SU-DHL-6 (cell line): ENCODE results near the gene TMCC1.

Experiments used
- H2AFZ ChIP-seq: fragments of 200-600 bp; sonication (generic); 2 replicates; pipeline ENCODE4 v1.6.1; 2014; ENCODE audit warnings: low read depth, mild to moderate bottlenecking, moderate library complexity, mixed read lengths, antibody characterized with exemption, low read length; ENCODE audit not compliant: severe bottlenecking
- H3F3A ChIP-seq: fragments of 200-600 bp; shearing (Covaris generic); 2 replicates; pipeline ENCODE4 v1.6.0; 2016; ENCODE audit warnings: antibody characterized with exemption, mild to moderate bottlenecking; ENCODE audit not compliant: insufficient read depth
- H3K27ac ChIP-seq: fragments of 200-600 bp; sonication (generic); 2 replicates; pipeline ENCODE4 v1.5.1; 2016; ENCODE audit warnings: low read depth, mild to moderate bottlenecking, low read length, moderate library complexity, mixed read lengths
- H3K27me3 ChIP-seq: fragments of 200-600 bp; sonication (generic), shearing (Covaris generic); 2 replicates; pipeline ENCODE4 v1.6.0; 2014; ENCODE audit warnings: mild to moderate bottlenecking, low read length
- H3K36me3 ChIP-seq: fragments of 200-600 bp; sonication (generic); 2 replicates; pipeline ENCODE4 v1.6.1; 2014; ENCODE audit warnings: mild to moderate bottlenecking, low read length, mixed read lengths
- H3K4me2 ChIP-seq: fragments of 300-600, 200-600 bp; shearing (Covaris generic), sonication (generic); 2 replicates; pipeline ENCODE4 v1.6.0; 2014; ENCODE audit warnings: low read length, low read depth, mild to moderate bottlenecking; ENCODE audit not compliant: poor library complexity, severe bottlenecking
- H3K4me3 ChIP-seq: fragments of 200-600 bp; sonication (generic); 2 replicates; pipeline ENCODE4 v1.5.1; 2014; ENCODE audit warnings: antibody characterized with exemption, low read length, mild to moderate bottlenecking, mixed read lengths; ENCODE audit not compliant: insufficient read depth, poor library complexity, severe bottlenecking
- H3K79me2 ChIP-seq: fragments of 200-600 bp; sonication (generic); 2 replicates; pipeline ENCODE4 v1.6.1; 2014; ENCODE audit warnings: mild to moderate bottlenecking, low read length, moderate library complexity; ENCODE audit not compliant: insufficient read depth
- H3K9ac ChIP-seq: fragments of 200-600 bp; sonication (generic); 2 replicates; pipeline ENCODE4 v1.7.0; 2014; ENCODE audit warnings: mild to moderate bottlenecking, low read length
- H3K9me2 ChIP-seq: fragments of 200-600 bp; sonication (generic); replicated peaks from 2 replicates; pipeline ENCODE4 v1.6.1; 2014; ENCODE audit warnings: low read length; ENCODE audit not compliant: insufficient read depth
- H3K9me3 ChIP-seq: fragments of 200-600 bp; sonication (generic); 2 replicates; pipeline ENCODE4 v1.6.1; 2014; ENCODE audit warnings: low read length, mixed read lengths; ENCODE audit not compliant: insufficient read depth
- H4K20me1 ChIP-seq: fragments of 200-600 bp; sonication (generic); 2 replicates; pipeline ENCODE4 v1.6.1; 2014; ENCODE audit warnings: low read depth, mild to moderate bottlenecking, antibody characterized with exemption, low read length, moderate library complexity, mixed read lengths
- EZH2phosphoT487 ChIP-seq: fragments of 200-600 bp; sonication (generic), shearing (Covaris generic); conservative IDR thresholded peaks from 2 replicates; pipeline ENCODE4 v1.6.1; 2018; ENCODE audit warnings: mild to moderate bottlenecking, antibody characterized with exemption, low read length, moderate library complexity, mixed read lengths
- TF ChIP-seq, protein P1 (sequence below): fragments of 200-600 bp; sonication (generic); IDR thresholded peaks from one replicate; pipeline ENCODE4 v1.5.1; 2017; ENCODE audit warnings: antibody characterized with exemption, mild to moderate bottlenecking, low read length, moderate library complexity; ENCODE audit not compliant: insufficient read depth, poor library complexity, severe bottlenecking

Gene TMCC1

DNA sequence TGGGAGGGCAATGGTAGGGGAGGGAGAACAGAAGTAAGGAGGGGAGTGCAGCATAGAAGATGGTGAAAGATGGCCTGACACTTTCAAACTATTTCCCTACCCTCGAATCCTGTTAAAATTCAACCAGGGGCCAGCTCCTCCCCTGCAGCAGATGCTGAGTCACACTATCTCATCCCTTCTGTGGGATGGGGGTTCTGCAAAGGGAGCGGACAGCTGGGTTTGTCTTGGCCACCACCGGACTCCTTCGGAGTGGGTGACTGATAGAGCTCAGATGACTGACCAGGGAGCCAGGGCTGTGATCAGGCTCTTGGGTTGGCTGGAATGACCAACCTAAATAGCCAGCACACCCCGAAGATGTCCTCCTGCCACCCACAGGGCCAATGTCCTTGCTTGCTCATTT, 33.6 kb upstream of the TMCC1 start:
- no peaks in the 10 kb centered on the region for H3K36me3 ChIP-seq
- TF ChIP-seq, protein P1, sequence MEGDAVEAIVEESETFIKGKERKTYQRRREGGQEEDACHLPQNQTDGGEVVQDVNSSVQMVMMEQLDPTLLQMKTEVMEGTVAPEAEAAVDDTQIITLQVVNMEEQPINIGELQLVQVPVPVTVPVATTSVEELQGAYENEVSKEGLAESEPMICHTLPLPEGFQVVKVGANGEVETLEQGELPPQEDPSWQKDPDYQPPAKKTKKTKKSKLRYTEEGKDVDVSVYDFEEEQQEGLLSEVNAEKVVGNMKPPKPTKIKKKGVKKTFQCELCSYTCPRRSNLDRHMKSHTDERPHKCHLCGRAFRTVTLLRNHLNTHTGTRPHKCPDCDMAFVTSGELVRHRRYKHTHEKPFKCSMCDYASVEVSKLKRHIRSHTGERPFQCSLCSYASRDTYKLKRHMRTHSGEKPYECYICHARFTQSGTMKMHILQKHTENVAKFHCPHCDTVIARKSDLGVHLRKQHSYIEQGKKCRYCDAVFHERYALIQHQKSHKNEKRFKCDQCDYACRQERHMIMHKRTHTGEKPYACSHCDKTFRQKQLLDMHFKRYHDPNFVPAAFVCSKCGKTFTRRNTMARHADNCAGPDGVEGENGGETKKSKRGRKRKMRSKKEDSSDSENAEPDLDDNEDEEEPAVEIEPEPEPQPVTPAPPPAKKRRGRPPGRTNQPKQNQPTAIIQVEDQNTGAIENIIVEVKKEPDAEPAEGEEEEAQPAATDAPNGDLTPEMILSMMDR = no peak
- no peak for TF ChIP-seq EZH2phosphoT487
- no peak overlapping the region for H3K9ac ChIP-seq
- no peak overlapping the region for H3K27ac ChIP-seq
- no peaks in the 10 kb centered on the region for H3K9me2 ChIP-seq
- H3K4me3 ChIP-seq = no peak overlapping the region
- no peaks in the 10 kb centered on the region for H3K9me3 ChIP-seq
- no peaks in the 10 kb centered on the region for H3K27me3 ChIP-seq
- no peak overlapping the region for H3K4me2 ChIP-seq
- no peaks in the 10 kb centered on the region for H3K79me2 ChIP-seq
- H3F3A ChIP-seq = no peaks in the 10 kb centered on the region
- no peak overlapping the region for H2AFZ ChIP-seq
- no peaks in the 10 kb centered on the region for H4K20me1 ChIP-seq

DNA sequence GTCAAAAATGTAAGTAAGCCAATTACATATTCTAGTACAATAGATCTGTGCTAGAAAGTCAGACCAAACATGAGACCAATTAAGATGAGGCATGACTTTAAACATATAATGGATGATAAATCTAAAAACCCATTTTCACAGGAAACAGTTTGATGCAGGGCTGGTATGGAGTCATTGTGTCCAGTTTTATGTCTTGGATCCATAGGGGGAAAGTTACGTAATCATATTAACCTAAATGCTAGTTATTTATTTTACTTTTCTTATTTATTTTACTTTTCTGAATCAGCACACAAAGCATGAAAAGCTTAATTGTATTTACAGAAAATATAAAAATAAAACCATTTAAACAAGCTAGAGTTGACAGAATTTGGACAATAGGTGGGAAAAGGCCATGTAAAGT, 26.3 kb upstream of the TMCC1 start:
- Histone ChIP-seq H2AFZ (no peak overlapping the region), H3K9ac (no peak overlapping the region), H3K27ac (no peak overlapping the region), H3K9me2 (no peaks in the 10 kb centered on the region), H3K36me3 (no peaks in the 10 kb centered on the region), H3K9me3 (peaks cover 24% of the 10 kb centered on the region; the same call in 1 of the 2 replicates), H3K4me3 (no peak overlapping the region), H3K79me2 (no peaks in the 10 kb centered on the region), H3K27me3 (no peaks in the 10 kb centered on the region), H3F3A (no peaks in the 10 kb centered on the region), H3K4me2 (no peak overlapping the region), H4K20me1 (no peaks in the 10 kb centered on the region)
- TF ChIP-seq EZH2phosphoT487 = no peak
- TF ChIP-seq, protein P1 = no peak

DNA sequence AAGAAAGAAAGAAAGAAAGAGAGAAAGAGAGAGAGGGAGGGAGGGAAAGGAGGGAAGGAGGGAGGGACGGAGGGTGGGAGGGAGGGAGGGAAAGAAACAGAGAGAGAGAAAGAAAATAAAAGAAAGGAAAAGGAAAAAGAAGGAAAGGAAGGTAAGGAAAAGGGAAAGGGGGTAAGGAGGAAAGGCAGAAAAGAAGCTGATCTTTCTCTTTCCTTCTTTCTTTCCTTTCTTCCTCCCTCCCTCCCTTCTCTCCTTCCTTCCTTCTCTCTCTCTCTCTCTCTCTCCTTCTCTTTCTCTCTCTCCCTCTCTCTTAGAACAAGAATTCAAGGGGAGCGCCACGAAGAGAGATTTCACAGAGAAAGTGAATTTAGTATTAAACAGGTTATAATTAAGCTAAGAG, 25.8 kb upstream of the TMCC1 start:
- Histone ChIP-seq H3K4me3 (no peak overlapping the region), H3K79me2 (no peaks in the 10 kb centered on the region), H3K27ac (no peak overlapping the region), H3K9me2 (no peaks in the 10 kb centered on the region), H3K36me3 (no peaks in the 10 kb centered on the region), H2AFZ (no peak overlapping the region), H3K9ac (no peak overlapping the region), H4K20me1 (no peaks in the 10 kb centered on the region), H3K9me3 (peaks cover 24% of the 10 kb centered on the region; the same call in 1 of the 2 replicates), H3F3A (no peaks in the 10 kb centered on the region), H3K4me2 (no peak overlapping the region), H3K27me3 (no peaks in the 10 kb centered on the region)
- TF ChIP-seq EZH2phosphoT487 = no peak
- TF ChIP-seq, protein P1 = no peak
